GM18511 (cell line): ENCODE measurements around the gene CLDN20.
"Not testable (repeated sequence)": the region's sequence is repeated elsewhere in the genome, so short reads cannot be mapped to it uniquely, and the experiment has no call there.

Experiments used
- ATAC-seq: cut with Tn5 transposase; IDR thresholded peaks from one replicate; pipeline ENCODE4 v1.9.1; 2021; ENCODE audit warnings: mild to moderate bottlenecking, moderate library complexity; ENCODE audit not compliant: unreplicated experiment

Gene CLDN20

DNA sequence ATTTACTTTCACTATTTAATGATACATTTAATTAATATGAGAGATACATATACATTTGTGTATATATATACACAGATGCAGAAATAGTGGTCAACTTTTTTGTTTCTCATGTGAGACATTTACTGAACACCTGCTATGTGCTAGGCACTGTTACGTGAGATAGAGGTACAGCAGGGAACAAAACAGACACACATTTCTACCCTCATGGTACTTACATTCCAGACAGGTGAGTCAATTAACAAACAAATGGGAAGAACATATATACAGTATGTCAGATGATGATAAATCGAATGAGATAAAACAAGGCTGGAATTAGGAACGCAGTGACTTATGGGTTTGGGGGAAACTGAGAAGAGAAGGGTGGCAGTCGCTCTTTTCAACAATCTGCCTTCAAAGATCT is 45.3 kb downstream of the CLDN20 start:
- no peak for ATAC-seq

- ATAC-seq: no peak
Measured at GRCh38 chr6:155310596-155310995, 46.8 kb downstream of the CLDN20 start.

GRCh38 chr6:155311086-155311485 is 47.3 kb downstream of the CLDN20 start:
- ATAC-seq: no peak

DNA sequence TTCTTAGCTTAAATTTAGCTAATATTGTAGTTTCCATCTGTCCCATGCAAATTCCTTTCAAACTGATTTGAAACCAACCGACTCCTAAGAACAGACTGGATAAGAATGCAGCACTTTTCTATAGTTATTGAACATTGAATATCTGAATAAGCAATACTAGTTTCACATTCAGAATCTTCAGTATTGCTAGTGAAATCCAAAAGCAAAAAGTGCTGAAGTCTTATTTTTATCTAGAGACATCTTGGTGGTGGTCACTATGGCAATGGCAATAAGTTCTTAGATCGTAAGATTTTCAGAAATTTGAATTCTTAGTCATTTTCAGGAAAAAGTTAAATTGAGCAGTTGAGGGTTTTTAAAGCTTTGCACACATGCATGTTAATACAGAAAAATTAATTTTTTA is 47.8 kb downstream of the CLDN20 start:
- ATAC-seq: no peak

DNA sequence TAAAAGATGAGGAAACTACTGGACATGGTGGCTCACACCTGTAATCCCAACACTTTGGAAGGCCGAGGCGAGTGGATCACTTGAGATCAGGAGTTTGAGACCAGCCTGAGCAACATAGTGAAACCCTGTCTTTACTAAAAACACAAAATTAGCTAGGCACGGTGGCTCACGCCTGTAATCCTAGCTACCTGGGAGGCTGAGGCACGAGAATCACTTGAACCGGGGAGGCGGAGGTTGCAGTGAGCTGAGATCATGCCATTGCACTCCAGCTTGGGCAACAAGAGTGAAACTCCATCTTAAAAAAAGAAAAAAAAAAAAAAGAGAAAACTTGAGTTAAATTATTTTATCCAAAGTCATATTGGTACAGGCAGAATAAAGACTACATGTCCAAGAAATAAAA is 49.1 kb downstream of the CLDN20 start:
- not testable (repeated sequence) for ATAC-seq

DNA sequence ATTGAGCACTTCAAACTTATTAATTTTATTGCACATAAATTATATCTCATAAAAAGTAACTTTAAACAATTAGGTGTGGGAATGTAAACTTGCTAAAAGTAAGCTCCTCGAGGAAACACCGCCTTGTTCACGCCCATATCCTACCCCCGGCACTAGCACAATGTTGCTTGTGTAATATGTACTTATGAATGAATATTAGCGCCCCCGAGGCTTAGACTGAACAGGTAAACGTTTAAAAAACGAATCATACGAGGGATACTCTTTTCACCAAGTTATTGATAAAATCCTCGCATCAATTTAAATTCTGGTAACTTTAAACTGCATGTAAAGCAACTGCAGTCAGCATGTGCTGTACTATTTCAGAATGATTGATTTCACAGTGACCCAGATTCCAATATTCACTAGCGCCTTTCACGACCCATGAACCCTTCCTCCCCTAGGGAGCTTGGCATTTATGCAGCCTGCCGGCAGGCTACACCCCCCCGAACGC is 49.8 kb downstream of the CLDN20 start:
- peak; percentile 25 for ATAC-seq

GRCh38 chr6:155314092-155314772 is 50.4 kb downstream of the CLDN20 start, which contains the start of gene TFB1M:
TFB1M (minus strand) TSS chr6:155314484; CDS start chr6:155314428, 56 bp downstream.
- peak; percentile 95 for ATAC-seq

DNA sequence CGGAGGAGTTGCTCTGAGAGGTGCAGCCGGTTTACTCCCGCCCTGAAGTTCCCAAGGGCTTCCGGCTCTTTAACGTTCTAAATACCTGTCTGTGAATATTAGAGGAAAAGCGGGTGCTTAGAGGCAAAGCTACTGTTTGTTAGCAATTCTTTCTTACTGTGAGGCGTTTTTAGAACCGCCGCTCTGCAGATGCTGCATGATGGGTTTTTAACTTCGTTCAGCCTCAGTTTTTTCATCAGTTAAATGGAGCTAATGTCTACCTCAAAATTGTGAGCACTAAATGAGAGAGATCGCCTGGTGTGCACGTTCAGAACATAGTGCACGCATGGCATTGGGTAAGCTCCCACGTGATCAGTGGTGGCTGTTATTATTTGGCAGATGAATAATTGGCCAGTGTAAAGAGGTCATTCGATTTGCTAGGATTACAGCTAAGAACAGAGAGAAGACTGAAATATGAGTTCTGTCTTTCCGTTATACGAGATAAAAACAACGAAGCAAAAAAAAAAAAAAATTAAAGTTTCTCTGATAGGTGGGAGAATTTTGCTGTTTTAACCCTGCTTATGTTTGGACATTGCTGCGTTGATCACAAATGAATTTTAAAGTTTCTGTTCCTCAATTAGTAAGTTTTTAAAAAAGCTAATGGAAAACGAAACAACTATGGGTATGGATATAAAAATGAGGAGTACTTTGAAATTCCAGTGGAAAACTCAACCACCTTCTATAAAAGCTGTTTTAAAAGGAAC is 51.1 kb downstream of the CLDN20 start:
- peak; percentile 59 for ATAC-seq

DNA sequence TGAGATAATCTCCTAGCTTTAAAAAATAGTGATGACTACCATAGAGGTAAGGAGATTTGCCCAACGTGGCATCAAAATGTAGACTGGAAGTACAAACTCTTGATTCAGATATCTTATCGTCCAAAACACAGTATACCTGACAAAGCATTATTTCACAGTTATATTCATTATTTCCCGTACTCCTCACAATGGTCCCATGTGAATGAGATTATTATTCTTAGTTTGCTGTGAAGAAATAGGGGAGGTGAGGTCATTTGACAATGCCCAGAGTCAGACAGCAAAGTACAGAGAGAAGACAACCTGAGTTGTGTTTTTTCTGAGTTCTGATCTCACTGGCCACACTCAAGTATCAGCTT is 51.7 kb downstream of the CLDN20 start:
- no peak for ATAC-seq

GRCh38 chr6:155316419-155316818 is 52.6 kb downstream of the CLDN20 start:
- no peak for ATAC-seq

DNA sequence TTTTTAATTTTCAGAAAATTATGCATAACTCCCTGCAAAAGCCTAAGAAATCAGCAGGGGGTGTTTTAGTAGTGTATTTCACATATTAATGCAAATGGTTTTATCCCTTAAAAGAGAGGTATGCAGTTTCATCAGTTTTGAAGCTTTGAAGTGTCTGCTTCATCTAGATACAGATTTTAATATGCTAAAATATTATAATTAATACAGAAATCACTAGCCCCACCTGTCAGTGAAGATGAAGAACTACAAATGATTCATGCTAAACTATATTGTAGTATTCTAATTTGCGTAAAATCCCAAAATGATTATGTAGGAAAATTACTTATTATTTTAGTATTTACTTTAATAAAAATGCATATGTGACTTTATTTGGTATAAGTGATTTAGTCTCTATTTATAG is 53.4 kb downstream of the CLDN20 start:
- no peak for ATAC-seq

GRCh38 chr6:155319902-155320301 is 56.1 kb downstream of the CLDN20 start:
- ATAC-seq: peak; percentile 38

GRCh38 chr6:155324172-155324571 is 60.4 kb downstream of the CLDN20 start:
- ATAC-seq: no peak

DNA sequence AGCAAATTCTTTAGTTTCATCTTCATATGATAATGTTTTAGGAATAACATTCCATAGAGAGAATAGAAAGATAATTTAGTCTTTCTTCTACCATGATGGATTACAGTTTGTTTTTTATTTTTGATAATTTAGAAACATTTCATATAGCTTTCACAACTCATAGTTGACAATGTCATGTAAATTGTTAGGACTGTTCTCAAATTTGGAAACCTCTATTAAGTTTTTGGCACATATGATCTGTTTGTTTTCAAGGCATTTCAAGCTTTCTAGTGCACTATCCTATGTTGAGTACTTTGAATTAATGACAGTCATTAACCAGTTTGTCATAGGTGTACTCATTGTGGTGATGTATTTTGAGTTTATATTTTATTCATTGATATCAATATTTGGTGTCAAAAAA is 61.2 kb downstream of the CLDN20 start:
- no peak for ATAC-seq

- no peak for ATAC-seq
Measured at GRCh38 chr6:155325700-155326516, 62.1 kb downstream of the CLDN20 start.
